AG10803 (cell line): Measurements from ENCODE around the gene TP63.

Experiments
- DNase-seq: peaks from one replicate; pipeline ENCODE4 v3.0.0; 2010; ENCODE audit warnings: low read depth
- H3K4me3 ChIP-seq: 2 replicates; pipeline ENCODE4 v1.5.1; 2011; ENCODE audit warnings: mild to moderate bottlenecking, low read length, control low read depth
- CTCF ChIP-seq: conservative IDR thresholded peaks from 2 replicates; pipeline ENCODE4 v1.5.1; 2011; ENCODE audit warnings: mild to moderate bottlenecking, low read length, control low read depth, inconsistent platforms

The TP63 gene

GRCh38 chr3:189941679-189942078 lies 310.5 kb downstream of the TP63 start:
- no peak overlapping the region for H3K4me3 ChIP-seq
- TF ChIP-seq CTCF = no peak
- DNase-seq = no peak

- no peak for TF ChIP-seq CTCF
- H3K4me3 ChIP-seq = no peak overlapping the region
- no peak for DNase-seq
Observed at GRCh38 chr3:189942948-189943347, 311.8 kb downstream of the TP63 start.

GRCh38 chr3:189944285-189945145 lies 313.3 kb downstream of the TP63 start:
- no peak for TF ChIP-seq CTCF
- no peak for DNase-seq
- H3K4me3 ChIP-seq = no peak overlapping the region

GRCh38 chr3:189945935-189946709 lies 314.9 kb downstream of the TP63 start:
- no peak overlapping the region for H3K4me3 ChIP-seq
- no peak for TF ChIP-seq CTCF
- DNase-seq = no peak
